PC-3 (cell line): Measurements from ENCODE around the gene KIF13A. TPM values are rescaled to one million over a fixed set of nuclear protein-coding genes. Genes with fewer than 3 reads are reported as not detected.
"Not testable (repeated sequence)": the region's sequence is repeated elsewhere in the genome, so short reads cannot be mapped to it uniquely, and the experiment has no call there.

Experiments used
- ATAC-seq: fragments of 200-7000 bp; cut with Tn5 transposase; 2 replicates; pipeline ENCODE4 v1.9.1; 2020; ENCODE audit warnings: mild to moderate bottlenecking, moderate library complexity
- BruUV-seq: library from RNA; stranded (reverse); fragments of 400-500 nt; replicated peaks from 2 replicates; lab custom pipeline; 2021; lab: Mats Ljungman, UMichigan
- CTCF ChIA-PET: fragments of 300-600 bp; sonication (Branson Sonifier 250); formaldehyde crosslinking; loops from one replicate; lab custom pipeline; 2022; ENCODE audit warnings: antibody characterized with exemption; lab: Charles Lee
- POLR2A ChIA-PET: fragments of 300-600 bp; sonication (Branson Sonifier 250); formaldehyde crosslinking; loops from one replicate; lab custom pipeline; 2022; ENCODE audit warnings: antibody characterized with exemption; ENCODE audit not compliant: unreplicated experiment; lab: Charles Lee
- DNase-seq: peaks from one replicate; pipeline ENCODE4 v3.0.0-alpha.2; 2015
- H2AFZ ChIP-seq: fragments of 300-600 bp; sonication (generic); 2 replicates; pipeline ENCODE4 v1.6.0; 2016; ENCODE audit warnings: antibody characterized with exemption, low read length
- H3F3A ChIP-seq: fragments of 300-600 bp; sonication (generic); one replicate; pipeline ENCODE4 v1.6.0; 2017; ENCODE audit warnings: antibody characterized with exemption, low read length, control low read depth, mild to moderate bottlenecking; ENCODE audit not compliant: unreplicated experiment
- H3K27ac ChIP-seq: fragments of 300-600 bp; sonication (generic); 2 replicates; pipeline ENCODE4 v1.5.1; 2016; ENCODE audit warnings: mild to moderate bottlenecking, low read length
- H3K27me3 ChIP-seq: fragments of 300-600 bp; sonication (generic); 2 replicates; pipeline ENCODE4 v1.6.1; 2016; ENCODE audit warnings: low read length, mixed read lengths
- H3K36me3 ChIP-seq: fragments of 300-600 bp; sonication (generic); 2 replicates; pipeline ENCODE4 v1.6.1; 2016; ENCODE audit warnings: low read depth, mixed run types, low read length, mixed read lengths
- H3K4me1 ChIP-seq: fragments of 300-600 bp; sonication (generic); 2 replicates; pipeline ENCODE4 v1.5.1; 2016; ENCODE audit warnings: low read length; ENCODE audit not compliant: insufficient read depth
- H3K4me2 ChIP-seq: fragments of 300-600 bp; sonication (generic); 2 replicates; pipeline ENCODE4 v1.6.0; 2016; ENCODE audit warnings: low read length
- H3K4me3 ChIP-seq: fragments of 300-600 bp; sonication (generic); 2 replicates; pipeline ENCODE4 v1.5.1; 2016; ENCODE audit warnings: mild to moderate bottlenecking, low read length, mixed read lengths
- H3K79me2 ChIP-seq: fragments of 300-600 bp; sonication (generic); 2 replicates; pipeline ENCODE4 v1.6.1; 2017; ENCODE audit warnings: low read length, mixed read lengths
- H3K9ac ChIP-seq: fragments of 300-600 bp; sonication (generic); 2 replicates; pipeline ENCODE4 v1.6.0; 2016; ENCODE audit warnings: mild to moderate bottlenecking, low read length
- H3K9me2 ChIP-seq: fragments of 300-600 bp; sonication (generic); replicated peaks from 2 replicates; pipeline ENCODE4 v1.6.1; 2016; ENCODE audit warnings: mixed run types, low read length, mixed read lengths
- H3K9me3 ChIP-seq: fragments of 300-600 bp; sonication (generic); 2 replicates; pipeline ENCODE4 v1.6.1; 2016; ENCODE audit warnings: low read length, mixed read lengths
- H4K20me1 ChIP-seq: fragments of 300-600 bp; sonication (generic); 2 replicates; pipeline ENCODE4 v1.6.1; 2016; ENCODE audit warnings: low read length, mixed read lengths
- CTCF ChIP-seq: fragments of 300-600 bp; sonication (generic); conservative IDR thresholded peaks from 2 replicates; pipeline ENCODE4 v1.5.1; 2017; ENCODE audit warnings: antibody characterized with exemption, low read depth, mild to moderate bottlenecking, low read length
- EZH2 ChIP-seq: fragments of 300-600 bp; sonication (generic); IDR thresholded peaks from one replicate; pipeline ENCODE4 v1.6.1; 2017; ENCODE audit warnings: antibody characterized with exemption, mild to moderate bottlenecking, low read length; ENCODE audit not compliant: unreplicated experiment
- EZH2phosphoT487 ChIP-seq: fragments of 300-600 bp; sonication (generic); IDR thresholded peaks from 2 replicates; pipeline ENCODE4 v1.6.1; 2018; ENCODE audit warnings: mild to moderate bottlenecking, antibody characterized with exemption, low read length, borderline replicate concordance
- intact Hi-C: fragments of 100-400 bp; cut with micrococcal nuclease; formaldehyde crosslinking; loops from 2 replicates; pipeline ENCODE4 v1.9.0; 2023
- total RNA-seq: library from RNA; depleted of rRNA; stranded (reverse); fragments of >200 nt; gene quantifications from 2 replicates; pipeline ENCODE4 v1.2.3, GENCODE V29; 2014

KIF13A gene
- total RNA-seq, 1 experiment from 2014 or later = 21.3 TPM

- Histone ChIP-seq H3K4me3 (no peak overlapping the region), H3K36me3 (peaks cover 12% of the 10 kb centered on the region), H3K9me2 (no peaks in the 10 kb centered on the region), H3F3A (no peaks in the 10 kb centered on the region), H4K20me1 (no peaks in the 10 kb centered on the region), H3K79me2 (no peaks in the 10 kb centered on the region), H2AFZ (no peak overlapping the region), H3K4me2 (no peak overlapping the region), H3K27ac (no peak overlapping the region), H3K9me3 (peaks cover 11% of the 10 kb centered on the region), H3K27me3 (no peaks in the 10 kb centered on the region), H3K9ac (no peak overlapping the region), H3K4me1 (peaks cover 12% of the 10 kb centered on the region)
- no TSS peak for BruUV-seq
- ATAC-seq (no peak), DNase-seq (no peak)
- CTCF ChIA-PET = no interaction called here
- intact Hi-C loops = no loop called here
- no peak for TF ChIP-seq CTCF
- no peak for TF ChIP-seq EZH2
- no peak for TF ChIP-seq EZH2phosphoT487
- POLR2A ChIA-PET = interaction anchor here (0.6 kb wide), 1 partner anchor 16 kb away, joined by 4 read pairs; no protein-coding TSS in a partner anchor
These were observed 97.1 kb downstream of the KIF13A start for GRCh38 chr6:17890309-17890708.

- H3F3A ChIP-seq, CTCF ChIA-PET, H3K79me2 ChIP-seq, H3K36me3 ChIP-seq, ATAC-seq, H4K20me1 ChIP-seq, H3K27ac ChIP-seq, DNase-seq, H3K9ac ChIP-seq, H3K9me3 ChIP-seq, H3K9me2 ChIP-seq, H3K4me3 ChIP-seq, BruUV-seq, intact Hi-C loops, H3K27me3 ChIP-seq, H3K4me2 ChIP-seq, H2AFZ ChIP-seq: not testable (repeated sequence)
- H3K4me1 ChIP-seq = peaks cover 17% of the 10 kb centered on the region
- POLR2A ChIA-PET = interaction anchor here (0.6 kb wide), 1 partner anchor 16 kb away, joined by 4 read pairs; no protein-coding TSS in a partner anchor
These were observed 97.7 kb downstream of the KIF13A start for GRCh38 chr6:17889777-17890176.

- H3K4me3 ChIP-seq = no peak overlapping the region
- ATAC-seq = no peak
- H3K9me2 ChIP-seq = no peaks in the 10 kb centered on the region
- no peak overlapping the region for H2AFZ ChIP-seq
- CTCF ChIA-PET = no interaction called here
- intact Hi-C loops = no loop called here
- no peak overlapping the region for H3K4me2 ChIP-seq
- no peaks in the 10 kb centered on the region for H3K9me3 ChIP-seq
- no peaks in the 10 kb centered on the region for H3K36me3 ChIP-seq
- H3F3A ChIP-seq = no peaks in the 10 kb centered on the region
- no peaks in the 10 kb centered on the region for H3K79me2 ChIP-seq
- no peak for TF ChIP-seq EZH2phosphoT487
- no peak for TF ChIP-seq EZH2
- no peak for TF ChIP-seq CTCF
- no peak overlapping the region for H3K27ac ChIP-seq
- no peak for DNase-seq
- BruUV-seq = no TSS peak
- no peak overlapping the region for H3K9ac ChIP-seq
- no peaks in the 10 kb centered on the region for H3K27me3 ChIP-seq
- H4K20me1 ChIP-seq = no peaks in the 10 kb centered on the region
- peaks cover 19% of the 10 kb centered on the region for H3K4me1 ChIP-seq
- POLR2A ChIA-PET = no interaction called here
These were observed 100.5 kb downstream of the KIF13A start for GRCh38 chr6:17886891-17887290.
